H7 (cell line): ENCODE results near the gene FER. TPM values are rescaled to one million over a fixed set of nuclear protein-coding genes. Genes with fewer than 3 reads are reported as not detected.
"Not testable (repeated sequence)": the region's sequence is repeated elsewhere in the genome, so short reads cannot be mapped to it uniquely, and the experiment has no call there.

ENCODE experiments used
- DNase-seq: peaks from one replicate; pipeline ENCODE4 v3.0.0; 2012
- H3K27me3 ChIP-seq: 2 replicates; pipeline ENCODE4 v1.6.0; 2011; ENCODE audit warnings: mild to moderate bottlenecking, low read length; ENCODE audit not compliant: control insufficient read depth, insufficient read depth
- H3K36me3 ChIP-seq: replicated peaks from 2 replicates; pipeline ENCODE4 v1.5.1; 2011; ENCODE audit warnings: low read length; ENCODE audit not compliant: control insufficient read depth, insufficient read depth
- H3K4me3 ChIP-seq: 2 replicates; pipeline ENCODE4 v1.5.1; 2011; ENCODE audit warnings: low read depth, mild to moderate bottlenecking, control low read depth, low read length, moderate library complexity; ENCODE audit not compliant: insufficient read depth
- total RNA-seq: library from RNA; depleted of rRNA; stranded (reverse); fragments of >200 nt; shearing (Covaris generic); gene quantifications from 2 replicates; pipeline ENCODE4 v1.2.3, GENCODE V29; 2014

Gene FER
- total RNA-seq, 1 experiment from 2014 or later, result 6.7 TPM

DNA sequence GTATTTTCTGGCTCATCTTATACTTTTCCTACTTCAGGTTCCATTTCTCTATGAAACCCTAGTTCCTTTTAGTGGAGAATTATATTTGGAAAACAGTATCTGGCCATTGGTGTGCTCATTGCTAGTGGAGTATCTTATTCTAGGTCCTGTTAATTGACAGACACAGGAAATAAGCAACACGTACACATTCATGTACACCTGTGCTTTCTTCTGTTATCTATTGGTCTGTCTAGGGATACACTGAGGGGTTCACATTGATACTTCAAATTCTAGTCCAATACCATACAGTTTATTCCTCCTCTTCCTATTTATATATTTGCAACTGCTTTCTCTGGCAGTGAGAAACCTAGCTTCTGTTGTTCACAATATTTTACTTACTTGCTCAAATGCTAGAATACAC lies 110.2 kb downstream of the FER start:
- no peak for DNase-seq
- H3K27me3 ChIP-seq, result no peaks in the 10 kb centered on the region
- no peaks in the 10 kb centered on the region for H3K36me3 ChIP-seq

DNA sequence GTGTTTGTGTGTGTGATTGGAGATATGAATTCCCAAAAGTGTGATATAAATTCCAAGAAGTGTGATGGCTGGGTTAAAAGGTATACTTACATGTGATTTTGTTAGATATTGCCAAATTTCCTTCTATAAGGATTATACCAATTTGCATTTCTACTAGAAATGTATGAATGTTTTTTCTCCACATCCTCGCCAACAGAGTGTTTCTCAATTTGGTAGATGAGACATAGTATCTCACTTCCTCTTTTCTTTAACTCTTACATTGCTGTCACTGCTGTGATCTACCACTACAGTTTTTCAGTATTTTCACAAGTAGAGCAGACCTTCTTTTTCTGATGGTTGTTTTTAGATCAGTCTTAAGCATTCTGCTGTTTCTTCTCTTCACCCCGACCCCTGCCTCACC lies 111.3 kb downstream of the FER start:
- no peak for DNase-seq
- no peaks in the 10 kb centered on the region for H3K27me3 ChIP-seq
- H3K4me3 ChIP-seq, result no peak overlapping the region
- no peaks in the 10 kb centered on the region for H3K36me3 ChIP-seq

More for the DNA sequence above, 110.2 kb downstream of the FER start:
- no peak overlapping the region for H3K4me3 ChIP-seq

DNA sequence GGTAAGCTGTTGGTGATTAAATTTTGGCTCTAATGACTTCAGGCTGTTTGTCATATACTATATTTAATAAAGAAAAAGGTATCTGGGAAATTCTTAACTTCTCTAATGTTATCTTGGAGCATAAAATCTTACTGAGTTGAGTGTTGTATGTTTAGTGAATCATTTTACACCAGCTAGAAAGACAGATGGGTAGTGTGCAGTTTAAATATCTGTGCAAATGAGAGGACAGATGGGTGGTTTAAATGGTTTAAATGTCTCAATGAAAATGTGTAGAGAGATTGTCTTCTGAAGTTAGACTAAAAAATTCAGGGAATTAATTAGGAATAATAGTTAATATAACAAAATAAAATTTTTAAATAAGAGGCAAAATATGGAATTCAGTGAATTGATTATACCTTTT lies 114.5 kb downstream of the FER start:
- no peak for DNase-seq
- Histone ChIP-seq H3K4me3 (no peak overlapping the region), H3K36me3 (no peaks in the 10 kb centered on the region), H3K27me3 (no peaks in the 10 kb centered on the region)

DNA sequence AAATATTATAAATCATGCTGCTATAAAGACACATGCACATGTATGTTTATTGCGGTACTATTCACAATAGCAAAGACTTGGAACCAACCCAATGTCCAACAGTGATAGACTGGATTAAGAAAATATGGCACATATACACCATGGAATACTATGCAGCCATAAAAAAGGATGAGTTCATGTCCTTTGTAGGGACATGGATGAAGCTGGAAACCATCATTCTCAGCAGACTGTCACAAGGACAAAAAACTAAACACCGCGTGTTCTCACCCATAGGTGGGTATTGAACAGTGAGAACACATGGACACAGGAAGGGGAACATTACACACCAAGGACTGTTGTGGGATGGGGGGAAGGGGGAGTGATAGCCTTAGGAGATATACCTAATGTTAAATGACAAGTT lies 118.4 kb downstream of the FER start:
- DNase-seq, H3K27me3 ChIP-seq, H3K4me3 ChIP-seq, H3K36me3 ChIP-seq: not testable (repeated sequence)

DNA sequence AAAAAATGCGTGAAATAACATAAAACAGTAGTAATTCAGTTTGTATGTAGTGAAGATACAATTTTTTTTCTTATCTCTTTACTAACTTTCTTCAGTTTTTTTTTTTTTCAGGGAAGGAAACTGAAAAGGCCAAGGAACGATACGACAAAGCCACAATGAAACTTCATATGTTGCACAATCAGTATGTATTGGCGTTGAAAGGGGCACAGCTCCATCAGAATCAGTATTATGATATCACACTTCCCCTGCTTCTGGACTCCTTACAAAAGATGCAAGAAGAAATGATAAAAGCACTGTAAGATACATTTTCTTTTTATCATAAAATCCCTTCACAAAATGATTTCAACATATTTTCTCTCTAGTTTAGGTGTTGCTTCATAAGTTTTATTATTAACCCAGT lies 120.0 kb downstream of the FER start:
- H3K27me3 ChIP-seq, result no peaks in the 10 kb centered on the region
- DNase-seq, result no peak

DNA sequence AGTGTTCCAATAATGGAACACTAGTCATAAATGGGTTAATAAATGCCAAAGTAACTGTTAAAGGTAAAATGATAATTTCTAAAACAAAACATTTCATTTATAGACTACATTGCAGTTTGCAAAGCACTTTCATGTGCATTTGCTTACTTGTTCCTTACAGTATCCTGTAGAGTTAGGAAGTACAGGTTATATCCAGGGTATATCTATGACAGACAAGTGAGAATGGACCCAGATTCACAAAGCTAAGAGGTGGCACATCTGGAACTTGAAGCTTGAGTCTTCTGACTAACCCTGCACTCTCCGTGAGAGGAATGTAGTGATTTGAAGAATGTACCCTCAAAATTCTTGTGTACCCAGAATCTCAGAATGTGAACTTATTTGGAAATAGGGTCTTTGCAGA lies 121.4 kb downstream of the FER start:
- Histone ChIP-seq H3K27me3 (no peaks in the 10 kb centered on the region), H3K36me3 (no peaks in the 10 kb centered on the region), H3K4me3 (no peak overlapping the region)
- no peak for DNase-seq

More for the DNA sequence above, 120.0 kb downstream of the FER start:
- no peak overlapping the region for H3K4me3 ChIP-seq
- no peaks in the 10 kb centered on the region for H3K36me3 ChIP-seq

DNA sequence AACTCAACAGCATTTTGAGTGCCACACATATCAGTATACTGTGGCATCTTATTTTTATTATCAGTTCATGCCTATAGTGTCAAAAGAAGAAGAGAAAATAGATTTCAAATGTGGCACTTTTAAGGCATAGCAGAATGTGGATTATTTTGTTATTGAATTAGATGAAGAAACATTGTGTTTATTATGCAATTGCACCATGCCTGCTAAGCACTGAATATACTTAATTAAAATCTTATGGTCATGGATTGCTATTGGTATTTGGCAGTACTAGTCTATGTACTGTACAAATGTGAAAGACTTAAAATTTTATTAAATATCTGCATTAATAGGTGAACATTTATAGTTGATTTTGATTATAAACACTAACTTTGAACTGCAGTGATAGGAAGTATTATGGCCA lies 128.8 kb downstream of the FER start:
- Histone ChIP-seq H3K27me3 (no peaks in the 10 kb centered on the region), H3K4me3 (no peak overlapping the region), H3K36me3 (no peaks in the 10 kb centered on the region)
- DNase-seq, result no peak

DNA sequence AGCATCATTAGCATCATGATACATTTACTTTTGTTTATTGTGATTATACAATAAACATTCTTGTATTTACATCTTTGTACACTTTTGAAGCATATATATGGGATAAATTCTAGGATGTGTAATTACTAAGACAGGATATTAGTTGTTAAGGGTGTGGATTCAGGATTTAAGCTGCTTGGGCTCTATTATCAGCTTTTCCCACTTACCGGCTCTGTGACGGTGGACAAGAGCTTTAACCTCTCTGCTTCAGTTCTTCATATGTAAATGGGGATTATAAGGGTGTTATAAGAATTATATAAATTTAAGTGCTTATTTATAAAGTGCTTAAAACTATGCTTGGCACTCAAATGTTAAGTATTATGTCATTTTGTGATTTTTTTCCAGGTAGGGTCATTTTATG lies 131.1 kb downstream of the FER start:
- no peak overlapping the region for H3K4me3 ChIP-seq
- no peak for DNase-seq
- H3K36me3 ChIP-seq, result no peaks in the 10 kb centered on the region
- H3K27me3 ChIP-seq, result no peaks in the 10 kb centered on the region

DNA sequence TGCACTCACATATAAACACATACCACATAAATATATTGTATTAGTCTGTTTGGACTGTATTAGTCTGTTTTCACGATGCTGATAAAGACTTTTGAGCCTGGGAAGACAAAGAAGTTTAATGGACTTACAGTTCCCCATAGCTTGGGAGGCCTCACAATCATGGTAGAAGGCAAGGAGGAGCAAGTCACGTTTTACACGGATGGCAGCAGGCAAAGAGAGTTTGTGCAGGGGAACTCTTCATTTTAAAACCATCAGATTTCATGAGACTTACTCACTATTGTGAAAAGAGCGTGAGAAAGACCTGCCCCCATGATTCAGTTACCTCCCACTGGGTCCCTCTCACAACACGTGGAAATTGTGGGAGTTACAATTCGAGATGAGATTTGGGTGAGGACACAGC lies 133.4 kb downstream of the FER start:
- Histone ChIP-seq H3K36me3 (no peaks in the 10 kb centered on the region), H3K27me3 (no peaks in the 10 kb centered on the region), H3K4me3 (no peak overlapping the region)
- no peak for DNase-seq

DNA sequence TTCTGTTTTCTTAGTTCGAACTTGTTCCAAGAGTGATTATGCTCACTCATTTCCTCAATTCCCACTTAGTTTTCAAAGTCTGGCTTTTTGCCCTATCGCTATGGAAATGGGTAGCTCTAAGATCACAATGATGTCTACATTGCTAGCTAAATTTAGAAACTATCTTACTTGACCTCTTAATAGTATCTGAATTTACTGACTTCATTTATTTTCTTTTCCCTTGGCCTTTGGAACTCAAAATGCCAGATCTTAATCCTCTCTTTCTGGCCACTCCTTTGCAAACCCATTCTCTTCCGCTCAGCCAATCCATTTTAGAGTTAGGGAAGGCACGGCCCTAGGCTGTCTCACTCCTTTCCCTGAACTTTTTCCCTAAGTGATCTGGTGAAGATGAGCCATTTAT lies 137.0 kb downstream of the FER start:
- no peaks in the 10 kb centered on the region for H3K36me3 ChIP-seq
- H3K27me3 ChIP-seq, result no peaks in the 10 kb centered on the region
- DNase-seq, result no peak
- H3K4me3 ChIP-seq, result no peak overlapping the region

DNA sequence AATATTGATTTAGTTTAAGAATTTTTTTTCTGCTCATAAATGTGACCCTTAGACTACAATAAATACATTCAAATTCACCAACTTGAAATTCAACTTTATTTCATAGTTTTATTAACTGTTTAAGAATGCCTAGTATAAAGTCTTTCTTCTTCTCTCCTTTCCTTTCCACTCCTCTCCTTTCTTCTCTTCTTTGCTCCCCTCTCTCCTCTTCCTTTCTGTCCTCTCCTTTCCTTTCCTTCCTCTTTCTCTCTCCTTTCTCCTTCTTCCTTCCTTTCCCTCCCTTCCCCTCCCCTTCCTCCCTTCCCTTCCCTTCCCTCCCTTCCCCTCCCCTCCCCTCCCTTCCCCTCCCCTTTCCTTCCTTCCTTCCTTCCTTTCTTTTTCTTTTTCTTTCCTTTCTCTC lies 150.6 kb downstream of the FER start:
- Histone ChIP-seq H3K4me3 (no peak overlapping the region), H3K36me3 (no peaks in the 10 kb centered on the region), H3K27me3 (no peaks in the 10 kb centered on the region)
- DNase-seq, result no peak

DNA sequence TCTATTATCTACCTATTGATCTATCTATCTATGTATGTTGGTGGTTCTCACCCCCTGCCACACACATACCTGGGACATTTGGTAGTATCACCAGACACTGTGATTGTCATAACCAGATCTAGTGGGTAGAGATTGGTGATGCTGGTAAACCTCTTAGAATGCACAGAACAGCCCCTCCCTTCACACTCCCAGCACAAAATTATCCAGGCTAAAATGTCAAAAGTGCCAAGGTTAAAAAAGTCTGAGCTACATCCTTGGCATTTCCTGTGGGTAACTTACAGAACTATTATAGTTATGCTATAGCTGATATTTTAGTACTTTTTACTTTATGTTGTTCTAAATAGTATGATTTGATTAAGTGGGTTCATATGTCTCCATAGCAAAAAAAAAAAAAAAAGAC lies 151.0 kb downstream of the FER start:
- Histone ChIP-seq H3K36me3 (no peaks in the 10 kb centered on the region), H3K4me3 (no peak overlapping the region), H3K27me3 (no peaks in the 10 kb centered on the region)
- no peak for DNase-seq

DNA sequence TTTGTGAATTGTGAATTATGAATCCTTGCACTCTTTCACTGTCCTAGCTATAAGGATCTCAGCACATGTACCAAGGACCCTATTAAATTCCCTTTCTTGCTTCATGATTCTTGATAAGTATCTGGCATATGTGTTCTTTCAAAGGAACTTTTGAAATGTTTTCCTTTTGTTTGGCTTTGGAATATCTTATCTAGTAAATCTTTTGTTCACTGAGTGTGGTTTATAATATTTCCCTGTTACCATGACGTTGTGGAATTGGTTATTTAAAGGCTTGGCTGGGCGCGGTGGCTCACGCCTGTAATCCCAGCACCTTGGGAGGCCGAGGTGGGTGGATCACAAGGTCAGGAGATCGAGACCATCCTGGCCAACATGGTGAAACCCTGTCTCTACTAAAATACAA lies 151.5 kb downstream of the FER start:
- not testable (repeated sequence) for DNase-seq, H3K36me3 ChIP-seq, H3K4me3 ChIP-seq, H3K27me3 ChIP-seq

DNA sequence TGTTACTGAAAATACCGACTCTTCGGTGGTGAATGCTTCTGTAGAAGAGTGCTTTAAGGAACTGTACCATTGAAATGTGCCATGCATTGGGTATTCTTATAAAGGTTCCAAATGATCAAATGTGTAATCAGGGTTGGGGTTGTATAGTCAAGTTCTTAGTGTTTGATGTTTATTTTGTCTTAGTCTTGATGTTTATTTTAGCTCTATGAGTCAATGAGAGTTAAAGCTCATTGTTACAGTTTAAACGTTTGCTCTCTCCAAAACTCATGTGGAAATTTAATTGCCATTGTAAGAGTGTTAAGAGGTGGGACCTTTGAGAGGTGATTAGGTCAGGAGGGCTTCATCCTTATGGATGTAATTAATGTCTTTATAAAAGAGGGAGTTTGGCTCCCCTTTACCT lies 153.0 kb downstream of the FER start:
- DNase-seq, result no peak
- no peaks in the 10 kb centered on the region for H3K36me3 ChIP-seq
- H3K27me3 ChIP-seq, result no peaks in the 10 kb centered on the region
- H3K4me3 ChIP-seq, result no peak overlapping the region

DNA sequence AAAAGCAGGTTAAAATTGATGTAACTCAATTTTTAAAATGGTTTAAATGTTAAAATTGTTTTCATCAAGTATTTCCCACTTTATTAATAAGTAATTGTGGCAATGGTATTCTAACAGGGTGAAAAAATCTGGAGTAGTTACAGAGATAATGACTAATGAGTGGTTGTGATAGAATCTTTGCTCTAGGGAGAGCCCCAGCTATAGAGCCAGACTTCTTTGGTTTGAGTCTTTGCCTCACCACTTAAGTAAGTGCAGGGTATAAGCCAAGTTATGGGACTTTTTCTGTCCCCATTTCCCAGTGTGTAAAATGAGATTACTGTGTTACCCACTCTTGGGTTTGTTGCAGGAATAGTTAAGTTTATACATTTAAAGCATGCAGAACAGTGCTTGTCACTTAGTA lies 158.1 kb downstream of the FER start:
- Histone ChIP-seq H3K27me3 (no peaks in the 10 kb centered on the region), H3K4me3 (no peak overlapping the region), H3K36me3 (no peaks in the 10 kb centered on the region)
- no peak for DNase-seq

DNA sequence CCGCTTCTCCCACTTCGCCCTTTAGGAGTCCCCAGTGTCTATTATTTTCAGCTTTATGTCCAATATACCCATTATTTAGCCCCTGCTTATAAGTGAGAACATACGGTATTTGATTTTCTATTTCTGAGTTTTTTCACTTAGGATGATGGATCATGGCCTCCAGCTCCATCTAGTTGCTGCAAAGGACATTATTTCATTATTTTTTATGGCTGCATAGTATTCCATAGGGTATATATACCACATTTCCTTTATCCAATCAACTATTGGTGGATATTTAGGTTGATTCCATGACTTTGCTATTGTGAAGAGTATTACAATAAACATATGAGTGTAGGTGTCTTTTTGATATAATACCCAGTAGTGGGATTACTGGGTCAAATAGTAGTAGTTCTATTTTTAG lies 162.9 kb downstream of the FER start:
- DNase-seq, result no peak
- Histone ChIP-seq H3K36me3 (no peaks in the 10 kb centered on the region), H3K27me3 (no peaks in the 10 kb centered on the region), H3K4me3 (no peak overlapping the region)
